22Rv1 (cell line): Measurements from ENCODE around the gene IGF1R.

ENCODE experiments used
- H3K27ac ChIP-seq: fragments of 450-650 bp; 2 replicates; pipeline ENCODE4 v1.5.1; 2017
- CTCF ChIP-seq: fragments of 450-650 bp; IDR thresholded peaks from 2 replicates; pipeline ENCODE4 v1.5.1; 2017; ENCODE audit warnings: mild to moderate bottlenecking
- ZFX ChIP-seq: fragments of 450-650 bp; IDR thresholded peaks from 2 replicates; pipeline ENCODE4 v1.6.1; 2017; ENCODE audit warnings: antibody characterized with exemption, borderline replicate concordance

IGF1R gene

DNA sequence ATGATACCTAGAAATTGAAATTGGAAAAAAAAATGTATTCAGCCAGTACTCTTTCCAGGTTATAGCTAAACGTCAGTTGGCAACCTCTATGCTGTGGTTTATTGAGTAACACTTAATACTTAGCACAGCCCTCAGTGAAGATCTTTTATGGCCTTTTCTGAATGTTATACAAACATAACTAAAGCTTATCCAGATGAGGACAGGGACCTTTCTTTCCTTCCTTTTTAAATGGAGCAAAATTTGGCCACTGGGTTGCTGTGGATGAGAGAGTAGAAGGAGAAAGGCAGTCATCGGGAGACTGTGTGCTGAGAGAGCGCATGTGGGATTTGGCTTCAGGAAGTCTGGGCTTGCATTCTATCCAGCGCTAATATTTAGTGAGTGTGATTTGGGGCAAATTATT lies 36.1 kb downstream of the IGF1R start:
- H3K27ac ChIP-seq = no peak overlapping the region
- TF ChIP-seq ZFX = no peak
- TF ChIP-seq CTCF = no peak

DNA sequence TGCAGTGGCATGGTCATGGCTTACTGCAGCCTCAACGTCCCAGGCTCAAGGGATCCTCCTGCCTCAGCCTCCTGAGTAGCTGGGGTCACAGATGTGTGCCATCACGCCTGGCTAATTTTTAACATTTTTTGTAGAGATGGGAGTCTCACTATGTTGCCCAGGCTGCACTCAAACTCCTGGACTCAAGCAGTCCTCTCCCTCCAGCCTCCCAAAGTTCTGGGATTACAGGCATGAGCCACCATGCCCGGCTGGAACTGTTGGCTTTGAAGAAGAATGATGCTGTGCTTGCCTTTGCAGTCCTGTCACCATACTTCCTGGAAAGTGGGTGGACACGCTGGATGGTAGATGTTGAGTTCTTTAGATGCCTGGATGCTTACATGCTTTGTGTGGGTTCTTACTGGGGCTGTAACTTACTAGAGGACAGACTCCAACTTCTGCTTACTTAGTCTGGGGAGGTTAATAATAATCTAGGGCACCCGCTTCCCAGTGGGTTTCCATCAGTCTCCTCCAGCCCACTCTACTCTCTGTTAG lies 36.7 kb downstream of the IGF1R start:
- H3K27ac ChIP-seq = no peak overlapping the region
- TF ChIP-seq CTCF = no peak
- TF ChIP-seq ZFX = no peak

- H3K27ac ChIP-seq = no peak overlapping the region
- TF ChIP-seq ZFX (no peak), CTCF (no peak)
Measured at GRCh38 chr15:98686983-98687382, 38.6 kb downstream of the IGF1R start.

DNA sequence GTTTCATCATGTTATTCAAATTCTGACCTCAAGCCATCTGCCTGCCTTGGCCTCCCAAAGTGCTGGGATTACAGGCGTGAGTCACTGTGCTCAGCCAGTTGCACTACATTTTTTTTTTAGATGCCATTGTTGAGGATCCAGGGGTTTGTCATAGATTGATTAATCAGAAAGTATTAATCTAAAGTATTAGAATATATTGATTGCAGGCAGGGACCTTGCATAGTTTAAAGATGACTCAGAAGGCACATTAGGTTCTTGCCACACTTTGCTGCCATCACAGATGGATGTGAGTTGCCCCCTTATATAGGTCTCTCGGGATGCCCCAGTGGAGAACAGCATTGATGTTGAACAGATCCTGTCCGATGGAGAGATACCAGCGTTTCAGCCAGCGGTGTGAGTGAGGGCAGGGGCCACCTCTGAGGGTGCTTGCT lies 41.1 kb downstream of the IGF1R start:
- no peak for TF ChIP-seq ZFX
- no peak for TF ChIP-seq CTCF
- H3K27ac ChIP-seq = no peak overlapping the region

- no peak overlapping the region for H3K27ac ChIP-seq
- no peak for TF ChIP-seq CTCF
- no peak for TF ChIP-seq ZFX
Measured at GRCh38 chr15:98690272-98690950, 42.1 kb downstream of the IGF1R start.

DNA sequence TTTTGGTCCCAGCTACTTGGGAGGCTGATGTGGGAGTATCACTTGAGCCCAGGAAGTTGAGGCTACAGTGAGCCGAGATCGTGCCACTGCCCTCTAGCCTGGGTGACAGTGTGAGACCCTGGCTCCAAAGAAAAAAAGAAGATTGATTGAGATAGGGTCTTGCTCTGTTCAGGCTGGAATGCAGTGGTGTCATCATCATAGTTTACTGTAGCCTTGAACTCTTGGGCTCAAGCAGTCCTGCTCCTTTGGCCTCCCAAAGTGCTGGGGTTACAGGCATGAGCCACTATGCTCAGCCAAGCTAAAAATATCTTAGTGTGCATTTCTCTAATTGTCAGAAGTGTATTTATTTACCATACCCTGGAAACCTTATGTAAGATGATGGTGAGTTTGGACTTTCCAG lies 43.9 kb downstream of the IGF1R start:
- no peak overlapping the region for H3K27ac ChIP-seq
- TF ChIP-seq CTCF = no peak
- no peak for TF ChIP-seq ZFX

GRCh38 chr15:98694161-98694560 lies 45.8 kb downstream of the IGF1R start:
- TF ChIP-seq CTCF (no peak), ZFX (no peak)
- H3K27ac ChIP-seq = no peak overlapping the region
